ENCODE results near the gene PSENEN.

- TF ChIP-seq POLR2AphosphoS5 (IDR thresholded peaks at IDR 0.05; ENCODE audit: borderline replicate concordance, low read depth, low read length) = no peak
- TF ChIP-seq EZH2 (IDR thresholded peaks at IDR 0.05) = no peak
Observed at GRCh38 chr19:35777086-35777841, 31.8 kb downstream of the PSENEN start.

Measured in SK-N-MC (cell line).